KBM-7 (cell line): Measurements from ENCODE around the gene RASD1.

ENCODE experiments used
- DNase-seq: peaks from one replicate; pipeline ENCODE4 v3.0.0-alpha.2; 2015
- in situ Hi-C: fragments of 300-500 bp; cut with MboI; formaldehyde crosslinking; loops from 2 replicates; pipeline ENCODE4 v1.14.3; 2020; ENCODE audit warnings: low sequenced_read_pairs, low pct_unique_long_range_greater_than_20kb, mixed read lengths

RASD1 gene

DNA sequence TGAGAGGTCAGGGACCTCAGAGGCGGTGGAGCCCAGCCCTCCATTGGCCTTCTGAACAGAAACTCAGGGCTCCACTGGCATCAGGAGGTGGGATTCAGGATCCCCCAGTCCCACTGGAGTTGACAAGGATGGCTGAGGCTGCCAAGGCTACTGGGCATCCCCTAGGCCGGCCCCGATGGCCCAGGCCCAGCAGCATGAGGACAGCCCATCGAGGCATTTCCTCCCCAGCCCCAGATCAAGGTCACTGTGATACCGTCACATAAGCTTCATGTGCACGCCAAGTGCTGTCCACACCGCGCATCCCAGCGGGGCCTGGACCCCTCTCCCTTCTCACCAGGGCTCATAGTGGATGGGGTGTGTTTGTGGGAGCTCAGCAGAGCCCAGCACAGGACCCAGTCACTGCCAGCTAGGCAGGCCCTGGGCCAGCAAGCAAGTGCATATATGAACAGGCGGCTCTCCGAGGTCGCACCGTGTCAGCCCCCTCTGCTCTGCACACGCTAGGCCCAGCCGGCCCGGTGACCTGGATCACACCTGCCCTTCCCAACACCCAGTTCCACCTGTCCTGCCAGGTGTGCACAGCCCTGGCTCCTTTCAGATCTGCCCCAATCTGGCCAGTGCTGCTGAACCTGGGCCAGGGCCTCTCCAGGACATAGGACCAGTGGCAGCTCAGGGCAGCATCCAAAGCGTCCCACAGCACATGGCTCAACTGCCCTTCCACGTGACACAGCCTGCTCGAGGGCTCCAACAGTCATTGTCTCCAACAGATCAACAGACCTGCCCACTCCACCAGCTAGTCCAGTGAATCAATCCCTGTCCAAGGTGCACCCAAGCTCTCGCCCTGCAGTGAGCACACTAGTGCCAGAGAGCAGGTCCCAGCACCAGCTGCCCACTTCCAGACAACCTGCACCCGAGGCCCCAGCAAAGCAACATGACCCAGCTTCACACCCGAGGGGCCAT is 32.8 kb upstream of the RASD1 start:
- no peak for DNase-seq
- in situ Hi-C loops, result no loop called here

DNA sequence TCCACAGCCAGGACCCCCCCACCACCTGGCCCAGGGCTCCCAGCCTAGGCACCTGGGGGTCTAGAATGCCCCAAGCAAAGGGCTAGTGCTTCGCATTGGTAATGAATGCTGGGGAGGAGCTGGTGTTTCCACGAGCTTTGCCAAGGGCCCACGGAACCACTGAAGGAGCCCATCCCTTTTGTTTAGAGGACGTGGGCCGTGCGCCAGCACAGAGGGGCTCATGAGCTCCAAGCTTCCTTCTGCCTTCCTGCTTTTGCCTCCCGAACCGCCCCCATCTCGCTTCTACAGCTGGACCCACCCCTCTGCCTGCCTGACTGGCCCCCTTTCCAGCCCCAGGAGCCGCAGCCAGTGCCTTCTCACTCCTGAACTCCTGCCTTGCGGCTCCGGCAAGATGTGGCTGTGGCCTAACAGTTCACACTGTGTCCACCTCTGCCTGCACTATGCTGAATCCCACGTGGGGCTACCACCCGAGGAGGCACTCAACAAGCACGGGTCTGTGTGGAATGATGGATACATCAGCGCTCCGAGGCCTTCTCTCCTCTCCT is 31.8 kb upstream of the RASD1 start:
- in situ Hi-C loops, result no loop called here
- no peak for DNase-seq

GRCh38 chr17:17527534-17527933 is 31.3 kb upstream of the RASD1 start:
- no peak for DNase-seq
- in situ Hi-C loops, result no loop called here

DNA sequence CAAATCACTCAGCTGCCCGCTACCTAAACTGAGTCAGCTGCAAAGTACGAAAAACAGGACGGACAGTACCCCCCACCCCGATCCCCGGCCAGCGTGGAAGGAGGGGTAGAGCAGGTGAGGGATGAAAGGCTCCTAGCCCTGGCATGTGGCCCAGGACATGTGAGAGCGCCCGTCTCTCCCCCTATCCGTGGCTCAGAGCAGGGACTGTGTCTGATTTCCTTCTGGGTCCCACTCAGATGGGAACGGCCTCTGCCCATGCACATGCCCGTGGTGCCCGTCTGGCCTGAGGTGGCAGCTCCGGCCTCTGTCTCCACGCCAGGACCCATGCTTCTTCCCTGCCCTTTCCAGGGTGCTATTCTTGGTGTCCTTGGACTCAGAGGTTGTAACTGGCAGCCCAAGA is 30.2 kb upstream of the RASD1 start:
- in situ Hi-C loops, result no loop called here
- DNase-seq, result no peak

DNA sequence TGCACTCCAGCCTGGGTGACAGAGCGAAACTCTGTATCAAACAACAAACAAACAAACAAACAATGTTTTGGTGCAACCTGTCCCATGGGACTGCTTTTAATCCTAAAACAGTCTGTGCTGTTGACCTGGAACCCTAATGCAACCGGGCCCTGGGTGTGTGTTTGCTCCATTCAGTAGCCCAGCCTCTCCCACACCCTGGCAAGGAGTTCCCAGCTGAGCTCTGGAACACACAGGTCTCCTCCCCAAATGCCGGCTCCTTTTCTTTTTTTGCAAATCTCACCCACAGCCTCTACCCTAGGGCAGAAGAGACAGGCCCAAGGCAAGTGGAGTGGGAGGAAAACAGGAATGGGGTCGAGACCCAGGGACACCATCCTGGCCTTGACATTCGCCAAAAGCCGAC is 29.8 kb upstream of the RASD1 start:
- in situ Hi-C loops, result no loop called here
- DNase-seq, result no peak

DNA sequence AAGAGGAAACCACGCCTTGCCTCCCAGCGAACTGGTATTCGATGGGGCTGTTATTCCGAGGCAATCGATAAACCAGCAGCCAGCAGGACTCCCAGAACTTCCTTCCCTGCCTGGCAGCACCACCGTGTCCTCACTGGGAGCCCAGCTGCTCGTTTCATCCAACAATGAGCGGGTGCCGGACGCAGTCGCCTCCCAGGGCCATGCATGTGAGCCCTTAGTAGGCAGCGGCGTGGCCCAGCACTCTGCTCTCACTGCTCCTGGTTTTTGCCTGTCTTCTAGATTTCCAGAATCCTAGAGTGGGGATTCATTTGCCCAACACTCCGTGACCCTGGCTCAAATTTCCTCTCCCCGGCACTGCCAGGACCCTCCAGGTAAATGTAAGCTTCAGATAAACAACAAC is 29.1 kb upstream of the RASD1 start:
- no peak for DNase-seq
- in situ Hi-C loops, result no loop called here

DNA sequence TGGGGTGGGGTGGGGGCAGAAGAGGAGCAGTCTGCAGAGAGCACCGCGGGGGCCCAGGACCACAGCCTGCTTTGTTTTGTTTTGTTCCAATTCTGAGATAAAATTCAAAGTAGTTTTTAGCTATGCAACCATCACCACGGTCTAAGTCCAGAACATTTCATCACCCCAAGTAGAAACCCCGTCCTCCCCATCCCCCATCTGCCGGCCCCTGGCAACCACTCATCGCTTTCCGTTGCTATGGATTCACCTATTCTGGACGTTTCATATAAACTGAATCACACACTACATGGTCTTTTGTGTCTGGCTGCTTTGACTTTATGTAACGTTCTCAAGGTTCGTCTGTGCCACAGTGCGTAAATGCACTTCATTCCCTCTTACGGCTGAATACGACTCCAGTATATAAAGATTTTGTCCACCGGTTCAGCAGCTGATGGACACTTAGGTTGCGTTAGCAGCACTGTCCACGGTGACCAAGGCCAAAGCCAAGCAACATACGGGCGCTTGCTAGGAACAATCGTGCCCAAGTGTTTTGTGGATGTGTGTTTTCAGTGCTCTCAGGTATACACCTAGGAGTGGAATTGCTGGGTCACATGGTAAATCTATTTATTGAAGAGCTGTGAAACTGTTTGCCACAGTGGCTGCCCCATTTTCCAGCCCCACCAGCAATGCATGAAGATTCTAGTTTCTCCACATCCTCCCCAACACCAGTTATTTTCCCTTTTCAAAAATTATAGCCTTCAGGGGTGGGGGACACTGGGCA is 27.7 kb upstream of the RASD1 start:
- no peak for DNase-seq
- in situ Hi-C loops, result no loop called here

DNA sequence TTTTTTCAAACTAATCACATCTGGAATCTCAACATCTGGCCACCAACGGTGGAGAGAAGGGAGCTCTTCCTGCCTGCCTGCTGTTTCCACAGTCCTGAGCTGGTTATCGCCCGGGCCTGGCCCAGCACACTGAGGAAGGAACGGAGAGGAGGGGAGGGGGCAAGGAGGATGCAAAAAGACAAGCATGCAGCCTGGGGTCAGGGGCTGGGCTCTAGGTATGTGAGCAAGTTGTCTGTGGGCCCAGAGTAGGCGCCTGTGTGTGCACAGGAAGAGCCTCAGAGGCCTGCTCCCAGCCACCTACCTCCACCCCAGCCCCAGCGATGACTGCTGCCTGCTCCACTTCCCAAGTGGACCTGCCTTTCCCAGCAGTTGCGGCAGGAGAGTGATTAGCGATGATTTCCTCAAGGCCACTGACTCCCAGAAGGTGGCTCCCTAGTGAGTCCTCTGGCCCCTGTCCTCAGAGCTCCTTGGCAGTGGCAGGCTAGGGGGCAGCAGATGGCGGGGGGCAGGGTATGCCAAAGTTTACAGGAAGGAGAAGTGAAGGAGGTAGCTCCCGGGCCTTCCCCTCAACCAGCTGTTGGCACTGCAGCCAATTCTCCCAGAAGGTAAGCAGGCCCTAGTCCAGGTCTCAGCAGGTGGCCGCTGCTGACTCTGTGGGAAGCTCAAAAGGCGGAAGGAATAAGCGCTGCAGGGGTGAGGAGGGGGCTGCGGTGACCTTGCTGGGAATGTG is 27.0 kb upstream of the RASD1 start:
- in situ Hi-C loops, result no loop called here
- DNase-seq, result peak; percentile 23

GRCh38 chr17:17520599-17521232 is 24.5 kb upstream of the RASD1 start:
- DNase-seq, result no peak
- in situ Hi-C loops, result no loop called here

DNA sequence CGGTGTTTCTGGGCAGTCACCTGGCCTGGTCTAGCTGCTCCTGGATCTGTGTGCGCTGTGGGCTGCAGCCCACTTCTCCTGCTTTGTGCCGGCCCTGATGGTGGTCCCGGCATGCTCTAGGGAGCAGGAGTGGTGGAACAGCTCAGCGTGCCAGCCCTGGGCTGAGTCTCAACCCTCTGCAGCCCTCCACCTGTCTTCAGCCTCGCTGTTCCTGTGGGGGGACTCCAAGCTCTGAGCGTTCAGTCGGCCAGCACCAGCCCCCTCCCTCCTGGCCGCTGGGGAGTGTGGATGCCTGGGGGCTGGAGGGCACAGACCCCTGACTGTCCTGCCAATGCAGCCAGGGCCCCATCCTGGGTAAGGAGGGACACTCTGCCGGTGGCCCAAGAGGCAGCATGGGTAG is 23.7 kb upstream of the RASD1 start:
- no peak for DNase-seq
- in situ Hi-C loops, result no loop called here

DNA sequence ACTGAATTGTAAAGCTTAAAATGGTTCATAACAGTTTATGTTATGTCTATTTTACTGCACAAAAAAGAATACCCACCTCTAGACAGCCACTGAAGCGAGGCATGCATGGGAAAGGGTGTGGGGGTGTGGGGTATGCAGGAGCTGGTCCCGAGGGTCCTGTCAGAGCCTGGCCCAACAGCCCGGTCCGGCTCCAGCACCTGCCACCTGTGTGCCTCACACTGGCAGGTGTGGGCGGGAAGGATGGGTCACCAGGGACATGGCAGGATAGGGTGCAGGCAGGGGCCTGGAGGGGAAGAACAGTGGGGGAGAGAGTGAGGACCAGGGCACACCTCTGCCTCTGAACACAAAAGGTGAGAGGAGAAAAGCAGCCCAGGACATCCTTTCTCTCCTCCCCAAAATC is 22.8 kb upstream of the RASD1 start:
- DNase-seq, result no peak
- in situ Hi-C loops, result no loop called here

GRCh38 chr17:17518014-17518413 is 21.8 kb upstream of the RASD1 start:
- no peak for DNase-seq
- in situ Hi-C loops, result no loop called here

- in situ Hi-C loops, result no loop called here
- DNase-seq, result no peak
Measured at GRCh38 chr17:17516941-17517720, 20.9 kb upstream of the RASD1 start.

- no peak for DNase-seq
- in situ Hi-C loops, result no loop called here
Measured at GRCh38 chr17:17515934-17516930, 20.0 kb upstream of the RASD1 start.

GRCh38 chr17:17514993-17515933 is 19.1 kb upstream of the RASD1 start:
- DNase-seq, result no peak
- in situ Hi-C loops, result no loop called here

- no peak for DNase-seq
- in situ Hi-C loops, result no loop called here
Measured at GRCh38 chr17:17514361-17514992, 18.3 kb upstream of the RASD1 start.
